Measurements from ENCODE around the gene KLK1.

The KLK1 gene

DNA sequence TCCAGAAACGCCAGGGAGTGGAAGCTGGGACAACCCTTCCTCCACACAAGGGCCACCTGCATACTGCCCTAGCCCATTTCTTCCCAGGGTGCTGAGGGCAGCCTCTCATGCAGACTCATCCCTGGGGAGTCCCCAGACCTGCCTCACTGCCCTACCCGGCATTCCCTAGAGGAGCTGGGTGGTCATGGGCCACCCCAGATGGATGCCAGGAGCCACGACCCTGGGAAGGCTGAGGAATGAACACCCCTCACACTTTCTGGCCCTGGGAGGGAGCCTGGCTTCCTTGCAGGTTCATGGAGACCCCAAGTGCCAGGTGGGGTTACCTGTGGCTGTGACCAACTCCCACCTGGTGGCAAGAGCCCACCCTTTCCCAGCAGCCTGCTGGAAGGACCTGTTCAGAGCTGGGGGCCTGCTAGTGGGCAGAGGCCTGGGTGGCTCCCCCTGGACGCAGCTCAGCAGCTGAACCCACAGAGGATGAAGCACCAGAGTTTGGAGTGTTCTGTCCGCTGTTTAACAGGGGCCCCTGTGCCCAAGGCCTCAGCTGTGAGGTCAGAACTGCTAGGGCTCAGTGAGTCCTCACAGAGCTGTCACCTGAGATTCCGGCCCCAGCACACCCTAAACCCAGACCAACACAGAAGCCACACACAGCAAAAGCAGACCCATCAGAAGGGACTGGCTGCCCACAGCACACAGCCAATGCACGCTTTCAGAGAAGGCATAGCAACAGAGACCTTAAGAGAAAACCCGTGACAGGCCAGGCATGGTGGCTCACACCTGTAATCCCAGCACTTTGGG is 26.8 kb downstream of the KLK1 start:
- TF ChIP-seq, protein P1, sequence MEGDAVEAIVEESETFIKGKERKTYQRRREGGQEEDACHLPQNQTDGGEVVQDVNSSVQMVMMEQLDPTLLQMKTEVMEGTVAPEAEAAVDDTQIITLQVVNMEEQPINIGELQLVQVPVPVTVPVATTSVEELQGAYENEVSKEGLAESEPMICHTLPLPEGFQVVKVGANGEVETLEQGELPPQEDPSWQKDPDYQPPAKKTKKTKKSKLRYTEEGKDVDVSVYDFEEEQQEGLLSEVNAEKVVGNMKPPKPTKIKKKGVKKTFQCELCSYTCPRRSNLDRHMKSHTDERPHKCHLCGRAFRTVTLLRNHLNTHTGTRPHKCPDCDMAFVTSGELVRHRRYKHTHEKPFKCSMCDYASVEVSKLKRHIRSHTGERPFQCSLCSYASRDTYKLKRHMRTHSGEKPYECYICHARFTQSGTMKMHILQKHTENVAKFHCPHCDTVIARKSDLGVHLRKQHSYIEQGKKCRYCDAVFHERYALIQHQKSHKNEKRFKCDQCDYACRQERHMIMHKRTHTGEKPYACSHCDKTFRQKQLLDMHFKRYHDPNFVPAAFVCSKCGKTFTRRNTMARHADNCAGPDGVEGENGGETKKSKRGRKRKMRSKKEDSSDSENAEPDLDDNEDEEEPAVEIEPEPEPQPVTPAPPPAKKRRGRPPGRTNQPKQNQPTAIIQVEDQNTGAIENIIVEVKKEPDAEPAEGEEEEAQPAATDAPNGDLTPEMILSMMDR (conservative IDR thresholded peaks at IDR 0.05; ENCODE audit: low read length) = no peak
- DNase-seq (ENCODE audit: low read depth) = no peak
- H3K4me3 ChIP-seq (ENCODE audit: low read length) = no peak overlapping the region

GRCh38 chr19:50796128-50796633 is 27.4 kb downstream of the KLK1 start:
- no peak for DNase-seq (ENCODE audit: low read depth)
- TF ChIP-seq, protein P1 (conservative IDR thresholded peaks at IDR 0.05; ENCODE audit: low read length) = no peak
- H3K4me3 ChIP-seq (ENCODE audit: low read length) = no peak overlapping the region

DNA sequence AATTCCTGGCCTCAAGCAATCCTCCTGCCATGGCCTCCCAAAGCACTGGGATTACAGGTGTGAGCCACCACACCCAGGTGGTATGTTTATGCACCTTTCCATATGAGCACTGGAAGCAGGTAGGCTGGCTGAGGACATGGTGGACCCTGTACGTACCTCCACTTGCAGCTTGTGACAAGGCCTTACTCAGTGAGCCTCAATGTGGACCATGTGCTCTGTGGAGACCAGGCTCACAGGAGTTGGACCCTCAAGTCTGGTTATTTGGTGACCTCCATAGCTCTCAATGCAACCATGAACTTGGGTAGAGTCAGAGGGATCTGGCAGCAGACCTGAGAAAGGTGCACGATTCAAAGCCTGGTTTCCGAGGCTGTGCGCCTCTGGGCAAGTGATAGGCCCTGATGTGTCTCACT is 27.9 kb downstream of the KLK1 start:
- DNase-seq (ENCODE audit: low read depth) = no peak
- TF ChIP-seq, protein P1 (conservative IDR thresholded peaks at IDR 0.05; ENCODE audit: low read length) = no peak
- no peak overlapping the region for H3K4me3 ChIP-seq (ENCODE audit: low read length)

- H3K4me3 ChIP-seq (ENCODE audit: low read length) = no peak overlapping the region
- no peak for DNase-seq (ENCODE audit: low read depth)
- TF ChIP-seq, protein P1 (conservative IDR thresholded peaks at IDR 0.05; ENCODE audit: low read length) = no peak
These were observed 28.5 kb downstream of the KLK1 start for GRCh38 chr19:50794876-50795663.

GRCh38 chr19:50794074-50794875 is 29.3 kb downstream of the KLK1 start:
- TF ChIP-seq, protein P1 (conservative IDR thresholded peaks at IDR 0.05; ENCODE audit: low read length) = no peak
- no peak overlapping the region for H3K4me3 ChIP-seq (ENCODE audit: low read length)
- no peak for DNase-seq (ENCODE audit: low read depth)

GRCh38 chr19:50793558-50794065 is 30.0 kb downstream of the KLK1 start:
- no peak for DNase-seq (ENCODE audit: low read depth)
- H3K4me3 ChIP-seq (ENCODE audit: low read length) = no peak overlapping the region
- TF ChIP-seq, protein P1 (conservative IDR thresholded peaks at IDR 0.05; ENCODE audit: low read length) = no peak

Measured in AG10803 (cell line).